ENCODE data around the gene SH3RF3. TPM values are rescaled to one million over a fixed set of nuclear protein-coding genes. Genes with fewer than 3 reads are reported as not detected.

The SH3RF3 gene
- polyA plus RNA-seq, 1 of the 3 experiments (the other 2 are of a cell fraction): 1.9 TPM

DNA sequence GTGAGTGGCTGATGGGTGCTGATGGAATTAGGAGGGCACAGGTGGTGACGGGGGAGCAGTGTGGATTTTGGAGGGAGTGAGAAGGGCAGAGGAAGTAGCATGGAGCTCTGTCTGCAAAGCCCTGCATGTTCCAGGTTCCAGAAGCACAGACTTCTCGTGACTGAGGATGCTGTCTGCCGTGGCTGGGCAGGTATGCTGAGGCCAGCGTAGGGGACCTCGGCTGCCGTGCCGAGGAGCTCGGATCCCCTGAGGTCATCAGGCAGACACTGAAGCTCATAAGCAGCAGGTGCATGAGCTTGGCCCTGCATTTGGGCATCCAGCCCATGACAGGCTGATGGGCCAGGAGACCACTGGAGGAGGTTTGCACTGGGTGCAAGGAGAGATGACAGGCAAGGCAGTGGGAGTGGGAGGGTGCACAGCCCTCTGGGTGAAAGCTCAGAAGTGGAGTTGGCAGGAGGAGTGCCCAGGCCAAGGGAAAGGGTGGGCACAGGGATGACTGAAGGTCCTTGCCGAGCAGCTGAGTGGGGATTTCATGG lies 215.3 kb downstream of the SH3RF3 start:
- H2AFZ ChIP-seq (ENCODE audit: low read depth): no peak overlapping the region
- 87% methylated on average over 4 of the region's 9 CpGs for WGBS (ENCODE audit: low lambda C conversion rate)
- H3K79me2 ChIP-seq (ENCODE audit: insufficient read depth): peaks cover 9% of the 10 kb centered on the region; the same call in 1 of the 2 replicates
- H3F3A ChIP-seq (replicated peaks; ENCODE audit: insufficient read depth): no peaks in the 10 kb centered on the region
- no peaks in the 10 kb centered on the region for H3K9me2 ChIP-seq
- H3K36me3 ChIP-seq (replicated peaks in 1 of 2; ENCODE audit: control insufficient read depth in 1 of 2, insufficient read depth in 2 of 2, low read length in 1 of 2): no peaks in the 10 kb centered on the region
- no peak overlapping the region for H3K9ac ChIP-seq
- ChIA-PET CTCF (interaction anchor here (1.3 kb wide), 1 partner anchor 216 kb away, joined by 6 read pairs; no protein-coding TSS in a partner anchor), POLR2A (no interaction called here)
- H4K20me1 ChIP-seq (ENCODE audit: insufficient read depth): no peaks in the 10 kb centered on the region
- H3K4me2 ChIP-seq: no peak overlapping the region
- no peak overlapping the region for H3K27ac ChIP-seq (ENCODE audit: low read depth in 2 of 2, low read length in 1 of 2)
- DNase-seq: no peak
- no peaks in the 10 kb centered on the region for H3K9me3 ChIP-seq
- no peak overlapping the region for H3K4me3 ChIP-seq (ENCODE audit: low read depth in 2 of 2, low read length in 1 of 2)
- TF ChIP-seq YY1 (IDR thresholded peaks at IDR 0.05; ENCODE audit: low read depth) (no peak), EZH2phosphoT487 (IDR thresholded peaks at IDR 0.05; ENCODE audit: borderline replicate concordance, low read depth) (no peak), SMC3 (IDR thresholded peaks at IDR 0.05; ENCODE audit: low read depth, low read length) (no peak)
- TF ChIP-seq, protein P1, sequence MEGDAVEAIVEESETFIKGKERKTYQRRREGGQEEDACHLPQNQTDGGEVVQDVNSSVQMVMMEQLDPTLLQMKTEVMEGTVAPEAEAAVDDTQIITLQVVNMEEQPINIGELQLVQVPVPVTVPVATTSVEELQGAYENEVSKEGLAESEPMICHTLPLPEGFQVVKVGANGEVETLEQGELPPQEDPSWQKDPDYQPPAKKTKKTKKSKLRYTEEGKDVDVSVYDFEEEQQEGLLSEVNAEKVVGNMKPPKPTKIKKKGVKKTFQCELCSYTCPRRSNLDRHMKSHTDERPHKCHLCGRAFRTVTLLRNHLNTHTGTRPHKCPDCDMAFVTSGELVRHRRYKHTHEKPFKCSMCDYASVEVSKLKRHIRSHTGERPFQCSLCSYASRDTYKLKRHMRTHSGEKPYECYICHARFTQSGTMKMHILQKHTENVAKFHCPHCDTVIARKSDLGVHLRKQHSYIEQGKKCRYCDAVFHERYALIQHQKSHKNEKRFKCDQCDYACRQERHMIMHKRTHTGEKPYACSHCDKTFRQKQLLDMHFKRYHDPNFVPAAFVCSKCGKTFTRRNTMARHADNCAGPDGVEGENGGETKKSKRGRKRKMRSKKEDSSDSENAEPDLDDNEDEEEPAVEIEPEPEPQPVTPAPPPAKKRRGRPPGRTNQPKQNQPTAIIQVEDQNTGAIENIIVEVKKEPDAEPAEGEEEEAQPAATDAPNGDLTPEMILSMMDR (IDR thresholded peaks at IDR 0.05): no peak
- H3K4me1 ChIP-seq (ENCODE audit: control insufficient read depth in 1 of 2, insufficient read depth in 2 of 2, low read depth in 1 of 2, low read length in 1 of 2): peaks cover 14 to 16% of the 10 kb centered on the region in 2 experiments; a peak in 2 of 4 replicates
- no peaks in the 10 kb centered on the region for H3K27me3 ChIP-seq (ENCODE audit: insufficient read depth)

DNA sequence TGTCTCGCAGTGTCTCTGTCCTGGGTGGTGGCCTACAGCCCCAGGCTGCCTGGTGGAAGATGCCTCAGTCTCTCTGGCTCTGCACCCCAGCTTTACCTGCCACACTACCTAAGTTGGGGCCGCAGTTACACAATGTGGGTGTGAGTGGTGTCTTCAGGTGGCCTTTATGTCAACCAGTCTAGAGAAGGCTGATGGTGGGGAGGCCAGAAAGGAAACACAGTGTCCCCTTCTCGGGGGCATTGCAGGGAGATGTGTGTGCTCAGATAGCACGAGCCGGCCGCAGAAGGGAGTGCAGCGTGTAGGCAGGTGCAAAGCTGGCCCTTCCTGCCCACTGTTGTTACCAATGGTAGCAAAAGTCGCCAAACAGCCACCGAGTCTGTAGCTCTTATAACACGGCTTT lies 216.1 kb downstream of the SH3RF3 start:
- Histone ChIP-seq H3K4me3 (ENCODE audit: low read depth in 2 of 2, low read length in 1 of 2) (no peak overlapping the region), H3K9ac (no peak overlapping the region), H3K4me2 (no peak overlapping the region), H4K20me1 (ENCODE audit: insufficient read depth) (no peaks in the 10 kb centered on the region), H3K9me3 (no peaks in the 10 kb centered on the region), H3F3A (replicated peaks; ENCODE audit: insufficient read depth) (no peaks in the 10 kb centered on the region), H3K36me3 (replicated peaks in 1 of 2; ENCODE audit: control insufficient read depth in 1 of 2, insufficient read depth in 2 of 2, low read length in 1 of 2) (no peaks in the 10 kb centered on the region), H2AFZ (ENCODE audit: low read depth) (no peak overlapping the region), H3K79me2 (ENCODE audit: insufficient read depth) (peaks cover 4% of the 10 kb centered on the region; the same call in 1 of the 2 replicates), H3K4me1 (ENCODE audit: control insufficient read depth in 1 of 2, insufficient read depth in 2 of 2, low read depth in 1 of 2, low read length in 1 of 2) (peaks cover 11 to 13% of the 10 kb centered on the region in 2 experiments; a peak in 3 of 4 replicates), H3K27me3 (ENCODE audit: insufficient read depth) (no peaks in the 10 kb centered on the region), H3K9me2 (no peaks in the 10 kb centered on the region), H3K27ac (ENCODE audit: low read depth in 2 of 2, low read length in 1 of 2) (no peak overlapping the region)
- ChIA-PET CTCF (no interaction called here), POLR2A (no interaction called here)
- no peak for DNase-seq
- 95% methylated on average over 8 of the region's 10 CpGs for WGBS (ENCODE audit: low lambda C conversion rate)
- TF ChIP-seq, protein P2, sequence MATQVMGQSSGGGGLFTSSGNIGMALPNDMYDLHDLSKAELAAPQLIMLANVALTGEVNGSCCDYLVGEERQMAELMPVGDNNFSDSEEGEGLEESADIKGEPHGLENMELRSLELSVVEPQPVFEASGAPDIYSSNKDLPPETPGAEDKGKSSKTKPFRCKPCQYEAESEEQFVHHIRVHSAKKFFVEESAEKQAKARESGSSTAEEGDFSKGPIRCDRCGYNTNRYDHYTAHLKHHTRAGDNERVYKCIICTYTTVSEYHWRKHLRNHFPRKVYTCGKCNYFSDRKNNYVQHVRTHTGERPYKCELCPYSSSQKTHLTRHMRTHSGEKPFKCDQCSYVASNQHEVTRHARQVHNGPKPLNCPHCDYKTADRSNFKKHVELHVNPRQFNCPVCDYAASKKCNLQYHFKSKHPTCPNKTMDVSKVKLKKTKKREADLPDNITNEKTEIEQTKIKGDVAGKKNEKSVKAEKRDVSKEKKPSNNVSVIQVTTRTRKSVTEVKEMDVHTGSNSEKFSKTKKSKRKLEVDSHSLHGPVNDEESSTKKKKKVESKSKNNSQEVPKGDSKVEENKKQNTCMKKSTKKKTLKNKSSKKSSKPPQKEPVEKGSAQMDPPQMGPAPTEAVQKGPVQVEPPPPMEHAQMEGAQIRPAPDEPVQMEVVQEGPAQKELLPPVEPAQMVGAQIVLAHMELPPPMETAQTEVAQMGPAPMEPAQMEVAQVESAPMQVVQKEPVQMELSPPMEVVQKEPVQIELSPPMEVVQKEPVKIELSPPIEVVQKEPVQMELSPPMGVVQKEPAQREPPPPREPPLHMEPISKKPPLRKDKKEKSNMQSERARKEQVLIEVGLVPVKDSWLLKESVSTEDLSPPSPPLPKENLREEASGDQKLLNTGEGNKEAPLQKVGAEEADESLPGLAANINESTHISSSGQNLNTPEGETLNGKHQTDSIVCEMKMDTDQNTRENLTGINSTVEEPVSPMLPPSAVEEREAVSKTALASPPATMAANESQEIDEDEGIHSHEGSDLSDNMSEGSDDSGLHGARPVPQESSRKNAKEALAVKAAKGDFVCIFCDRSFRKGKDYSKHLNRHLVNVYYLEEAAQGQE (IDR thresholded peaks at IDR 0.05; ENCODE audit: low read depth, low read length): no peak
- TF ChIP-seq GATA2 (CRISPR knock-in tag; IDR thresholded peaks at IDR 0.05) (no peak), NRF1 (IDR thresholded peaks at IDR 0.05; ENCODE audit: low read depth, low read length) (no peak), MEF2A (IDR thresholded peaks at IDR 0.05; ENCODE audit: borderline replicate concordance, low read depth) (no peak), GABPA (IDR thresholded peaks at IDR 0.05; ENCODE audit: low read depth) (no peak), FOSL2 (IDR thresholded peaks at IDR 0.05; ENCODE audit: borderline replicate concordance, low read depth) (no peak), RXRA (IDR thresholded peaks at IDR 0.05; ENCODE audit: borderline replicate concordance, low read depth) (no peak), TEAD4 (IDR thresholded peaks at IDR 0.05; ENCODE audit: borderline replicate concordance, insufficient read depth) (no peak)
- TF ChIP-seq, protein P1 (IDR thresholded peaks at IDR 0.05): no peak
- TF ChIP-seq, protein P3, sequence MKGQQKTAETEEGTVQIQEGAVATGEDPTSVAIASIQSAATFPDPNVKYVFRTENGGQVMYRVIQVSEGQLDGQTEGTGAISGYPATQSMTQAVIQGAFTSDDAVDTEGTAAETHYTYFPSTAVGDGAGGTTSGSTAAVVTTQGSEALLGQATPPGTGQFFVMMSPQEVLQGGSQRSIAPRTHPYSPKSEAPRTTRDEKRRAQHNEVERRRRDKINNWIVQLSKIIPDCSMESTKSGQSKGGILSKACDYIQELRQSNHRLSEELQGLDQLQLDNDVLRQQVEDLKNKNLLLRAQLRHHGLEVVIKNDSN (IDR thresholded peaks at IDR 0.05; ENCODE audit: borderline replicate concordance, low read depth): no peak

All from SK-N-SH (cell line).